BLaER1 (cell line): ENCODE results near the gene H2AZ1.
"Not testable (repeated sequence)": the region's sequence is repeated elsewhere in the genome, so short reads cannot be mapped to it uniquely, and the experiment has no call there.

Experiments
- H3K27ac ChIP-seq: shearing (Covaris generic); formaldehyde crosslinking; 2 replicates; pipeline ENCODE4 v1.8.1; 2022
- H3K27me3 ChIP-seq: shearing (Covaris generic); formaldehyde crosslinking; 2 replicates; pipeline ENCODE4 v1.8.1; 2022
- H3K36me3 ChIP-seq: shearing (Covaris generic); formaldehyde crosslinking; 2 replicates; pipeline ENCODE4 v1.8.1; 2022
- H3K4me1 ChIP-seq: shearing (Covaris generic); formaldehyde crosslinking; 2 replicates; pipeline ENCODE4 v1.8.1; 2022
- H3K4me2 ChIP-seq: shearing (Covaris generic); formaldehyde crosslinking; 2 replicates; pipeline ENCODE4 v1.8.1; 2022
- H3K4me3 ChIP-seq: shearing (Covaris generic); formaldehyde crosslinking; 2 replicates; pipeline ENCODE4 v1.8.1; 2022
- H3K9ac ChIP-seq: shearing (Covaris generic); formaldehyde crosslinking; 2 replicates; pipeline ENCODE4 v1.8.1; 2022
- H3K9me3 ChIP-seq: shearing (Covaris generic); formaldehyde crosslinking; 2 replicates; pipeline ENCODE4 v1.8.1; 2022
- H4K20me1 ChIP-seq: shearing (Covaris generic); formaldehyde crosslinking; 2 replicates; pipeline ENCODE4 v1.8.1; 2022
- Cebpa-rat ChIP-seq: shearing (Covaris generic); IDR thresholded peaks from 2 replicates; pipeline ENCODE4 v1.8.1; 2022

The H2AZ1 gene

GRCh38 chr4:99966692-99967091 is 16.6 kb upstream of the H2AZ1 start:
- Histone ChIP-seq H3K27ac (no peak overlapping the region), H3K4me3 (no peak overlapping the region), H3K27me3 (no peaks in the 10 kb centered on the region), H3K9me3 (no peaks in the 10 kb centered on the region), H3K4me1 (no peaks in the 10 kb centered on the region), H3K9ac (no peak overlapping the region), H3K4me2 (no peak overlapping the region), H3K36me3 (no peaks in the 10 kb centered on the region), H4K20me1 (no peaks in the 10 kb centered on the region)
- no peak for TF ChIP-seq Cebpa-rat

GRCh38 chr4:99965674-99966350 is 15.7 kb upstream of the H2AZ1 start:
- H3K4me3 ChIP-seq: no peak overlapping the region
- no peaks in the 10 kb centered on the region for H3K27me3 ChIP-seq
- no peaks in the 10 kb centered on the region for H3K36me3 ChIP-seq
- H4K20me1 ChIP-seq: no peaks in the 10 kb centered on the region
- H3K27ac ChIP-seq: no peak overlapping the region
- TF ChIP-seq Cebpa-rat: no peak
- no peak overlapping the region for H3K4me2 ChIP-seq
- no peaks in the 10 kb centered on the region for H3K9me3 ChIP-seq
- no peak overlapping the region for H3K9ac ChIP-seq
- no peaks in the 10 kb centered on the region for H3K4me1 ChIP-seq

DNA sequence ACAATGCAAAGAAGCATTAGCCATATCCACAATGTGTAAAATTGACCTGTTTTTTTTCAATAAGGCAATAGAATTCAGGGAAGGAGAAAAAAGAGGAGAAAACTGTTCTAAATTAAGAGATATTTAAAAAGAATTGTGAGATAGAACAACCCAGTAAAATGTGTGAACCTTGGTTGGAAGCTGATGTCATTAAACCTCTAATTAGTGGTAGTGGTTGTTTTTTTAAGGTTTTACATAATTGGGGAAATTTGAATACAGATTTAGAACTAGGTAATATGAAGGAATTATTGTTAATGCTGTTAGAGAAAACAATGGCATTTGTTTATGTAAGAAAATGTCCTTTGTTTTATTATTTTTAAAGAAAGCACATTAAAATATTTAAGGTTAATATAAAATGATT is 15.1 kb upstream of the H2AZ1 start:
- H3K4me2 ChIP-seq: no peak overlapping the region
- no peak overlapping the region for H3K27ac ChIP-seq
- no peaks in the 10 kb centered on the region for H3K36me3 ChIP-seq
- H3K4me3 ChIP-seq: no peak overlapping the region
- H3K9me3 ChIP-seq: no peaks in the 10 kb centered on the region
- H3K27me3 ChIP-seq: no peaks in the 10 kb centered on the region
- TF ChIP-seq Cebpa-rat: no peak
- H3K4me1 ChIP-seq: no peaks in the 10 kb centered on the region
- no peak overlapping the region for H3K9ac ChIP-seq
- H4K20me1 ChIP-seq: no peaks in the 10 kb centered on the region

DNA sequence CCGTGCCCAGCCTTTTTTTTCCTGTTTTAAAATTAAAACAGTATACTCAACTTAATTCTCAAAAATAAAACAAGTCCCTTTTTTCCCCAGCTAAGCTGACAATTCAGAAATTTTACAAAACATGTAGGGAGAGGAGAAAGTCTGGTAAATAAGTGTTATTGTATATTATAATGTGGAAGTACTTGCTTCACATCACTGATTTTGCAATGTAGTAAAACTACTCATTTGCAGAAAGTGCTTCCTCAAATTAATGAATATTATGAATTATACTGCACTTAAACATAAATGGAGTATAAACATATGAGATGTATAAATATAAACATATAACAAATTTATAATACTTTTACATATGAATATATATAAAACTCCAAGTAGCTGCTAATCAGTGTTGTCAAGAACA is 11.6 kb upstream of the H2AZ1 start:
- no peaks in the 10 kb centered on the region for H4K20me1 ChIP-seq
- no peaks in the 10 kb centered on the region for H3K9me3 ChIP-seq
- no peaks in the 10 kb centered on the region for H3K4me1 ChIP-seq
- no peak for TF ChIP-seq Cebpa-rat
- no peak overlapping the region for H3K4me3 ChIP-seq
- H3K9ac ChIP-seq: no peak overlapping the region
- H3K4me2 ChIP-seq: no peak overlapping the region
- no peaks in the 10 kb centered on the region for H3K27me3 ChIP-seq
- no peaks in the 10 kb centered on the region for H3K36me3 ChIP-seq
- no peak overlapping the region for H3K27ac ChIP-seq

- TF ChIP-seq Cebpa-rat: no peak
- Histone ChIP-seq H4K20me1 (no peaks in the 10 kb centered on the region), H3K27ac (no peak overlapping the region), H3K27me3 (no peaks in the 10 kb centered on the region), H3K36me3 (no peaks in the 10 kb centered on the region), H3K4me1 (no peaks in the 10 kb centered on the region), H3K4me3 (no peak overlapping the region), H3K4me2 (no peak overlapping the region), H3K9ac (no peak overlapping the region), H3K9me3 (no peaks in the 10 kb centered on the region)
These were observed 10.6 kb upstream of the H2AZ1 start for GRCh38 chr4:99960648-99961047.

GRCh38 chr4:99958207-99958606 is 8.1 kb upstream of the H2AZ1 start:
- not testable (repeated sequence) for H3K4me1 ChIP-seq, H3K9ac ChIP-seq, H3K27me3 ChIP-seq

GRCh38 chr4:99950913-99951254 is 809 bp upstream of the H2AZ1 start:
- H3K9ac ChIP-seq: peak overlapping the region; percentile 88
- peak overlapping the region; percentile 89 for H3K4me2 ChIP-seq
- no peaks in the 10 kb centered on the region for H3K27me3 ChIP-seq
- H3K9me3 ChIP-seq: no peaks in the 10 kb centered on the region
- H4K20me1 ChIP-seq: peaks cover 26% of the 10 kb centered on the region
- peak overlapping the region; percentile 87 for H3K27ac ChIP-seq
- no peak for TF ChIP-seq Cebpa-rat
- peak overlapping the region; percentile 96 for H3K4me3 ChIP-seq
- H3K4me1 ChIP-seq: peaks cover 29% of the 10 kb centered on the region
- H3K36me3 ChIP-seq: peaks cover 16% of the 10 kb centered on the region

More at GRCh38 chr4:99958207-99958606, 8.1 kb upstream of the H2AZ1 start:
- not testable (repeated sequence) for H4K20me1 ChIP-seq, H3K4me3 ChIP-seq, H3K9me3 ChIP-seq, H3K27ac ChIP-seq, H3K36me3 ChIP-seq, H3K4me2 ChIP-seq

GRCh38 chr4:99949034-99949998 is 759 bp downstream of the H2AZ1 start:
- Histone ChIP-seq H3K9ac (peak overlapping the region; percentile 97), H3K27ac (peak overlapping the region; percentile 96), H4K20me1 (peaks cover 41% of the 10 kb centered on the region), H3K9me3 (no peaks in the 10 kb centered on the region), H3K4me1 (peaks cover 41% of the 10 kb centered on the region), H3K36me3 (peaks cover 20% of the 10 kb centered on the region), H3K27me3 (no peaks in the 10 kb centered on the region), H3K4me3 (peak overlapping the region; percentile 96), H3K4me2 (peak overlapping the region; percentile 96)
- TF ChIP-seq Cebpa-rat: peak; percentile 93

GRCh38 chr4:99947608-99948007 is 2.5 kb downstream of the H2AZ1 start:
- peak overlapping the region; percentile 97 for H3K9ac ChIP-seq
- H3K27ac ChIP-seq: no peak overlapping the region
- H4K20me1 ChIP-seq: peaks cover 58% of the 10 kb centered on the region

GRCh38 chr4:99947190-99947578 is 2.9 kb downstream of the H2AZ1 start:
- no peak for TF ChIP-seq Cebpa-rat
- Histone ChIP-seq H4K20me1 (peaks cover 63% of the 10 kb centered on the region), H3K27ac (peak overlapping the region; percentile 93), H3K4me2 (peak overlapping the region; percentile 96), H3K4me3 (peak overlapping the region; percentile 96), H3K27me3 (no peaks in the 10 kb centered on the region), H3K9ac (peak overlapping the region; percentile 97), H3K4me1 (peaks cover 56% of the 10 kb centered on the region), H3K9me3 (no peaks in the 10 kb centered on the region), H3K36me3 (peaks cover 34% of the 10 kb centered on the region)

More at GRCh38 chr4:99947608-99948007, 2.5 kb downstream of the H2AZ1 start:
- Histone ChIP-seq H3K9me3 (no peaks in the 10 kb centered on the region), H3K36me3 (peaks cover 34% of the 10 kb centered on the region), H3K27me3 (no peaks in the 10 kb centered on the region), H3K4me1 (peaks cover 56% of the 10 kb centered on the region), H3K4me3 (peak overlapping the region; percentile 96), H3K4me2 (peak overlapping the region; percentile 96)
- TF ChIP-seq Cebpa-rat: no peak
